GM12878 (cell line): ENCODE measurements around the gene AGRP. TPM values are rescaled to one million over a fixed set of nuclear protein-coding genes. Genes with fewer than 3 reads are reported as not detected.

Source experiments
- ATAC-seq: fragments of 200-7000 bp; cut with Tn5 transposase; 3 replicates; pipeline ENCODE4 v1.9.1; 2020; ENCODE audit warnings: mild to moderate bottlenecking, moderate library complexity
- BruUV-seq: library from RNA; stranded (reverse); fragments of 400-500 nt; replicated peaks from 2 replicates; lab custom pipeline; 2021; lab: Mats Ljungman, UMichigan
- CTCF ChIA-PET: fragments of 300-600 bp; sonication (Branson Sonifier 250); formaldehyde crosslinking; extraction: SDS; loops from one replicate; lab custom pipeline; 2021; ENCODE audit warnings: inconsistent platforms; lab: Yijun Ruan, JAX
- POLR2A ChIA-PET: fragments of 350-600 bp; formaldehyde crosslinking; extraction: SDS; loops from one replicate; lab custom pipeline; 2021; ENCODE audit warnings: inconsistent platforms; lab: Charles Lee
- RAD21 ChIA-PET: fragments of 300-600 bp; sonication (Branson Sonifier 250); formaldehyde crosslinking; loops from one replicate; lab custom pipeline; 2023; ENCODE audit warnings: antibody characterized with exemption; ENCODE audit not compliant: unreplicated experiment; lab: Charles Lee
- SMC1A ChIA-PET: fragments of 300-600 bp; sonication (Branson Sonifier 250); formaldehyde crosslinking; loops from one replicate; lab custom pipeline; 2023; ENCODE audit not compliant: unreplicated experiment, uncharacterized antibody; lab: Charles Lee
- DNase-seq: peaks from one replicate; pipeline ENCODE4 v3.0.0-alpha.2; 2011; ENCODE audit warnings: low read depth, low spot score
- FAIRE-seq: peaks from 3 replicates; lab custom pipeline; 2011; peaks lifted over from hg19 to GRCh38; lab: Jason Lieb, UNC
- H2AFZ ChIP-seq: 2 replicates; pipeline ENCODE4 v1.6.0; 2011; ENCODE audit warnings: low read depth, low read length, control low read depth; ENCODE audit not compliant: control insufficient read depth
- H3K27ac ChIP-seq: 2 replicates; pipeline ENCODE4 v1.5.1; 2011; ENCODE audit warnings: control low read depth; ENCODE audit not compliant: control insufficient read depth, insufficient read depth
- H3K27me3 ChIP-seq, 2 experiments: replicated peaks in 1 of 2; 2 replicates each; pipeline versions ENCODE4 v1.6.0 to v1.6.1; 2011; ENCODE audit warnings: low read length in 1 of 2; ENCODE audit not compliant: control insufficient read depth in 2 of 2, insufficient read depth in 2 of 2
- H3K36me3 ChIP-seq, 2 experiments: 2 replicates each; pipeline ENCODE4 v1.5.1; 2011; ENCODE audit warnings: low read length in 1 of 2; ENCODE audit not compliant: control insufficient read depth in 2 of 2, insufficient read depth in 2 of 2
- H3K4me1 ChIP-seq: 2 replicates; pipeline ENCODE4 v1.6.1; 2011; ENCODE audit warnings: mild to moderate bottlenecking, low read length, moderate library complexity, mixed read lengths; ENCODE audit not compliant: control insufficient read depth, insufficient read depth
- H3K4me2 ChIP-seq: 2 replicates; pipeline ENCODE4 v1.6.0; 2011; ENCODE audit warnings: control low read depth; ENCODE audit not compliant: control insufficient read depth, insufficient read depth
- H3K4me3 ChIP-seq: fragments of 200-600 bp; sonication (generic); 2 replicates; pipeline ENCODE4 v1.5.1; 2016
- H3K79me2 ChIP-seq: 2 replicates; pipeline ENCODE4 v1.6.0; 2011; ENCODE audit warnings: low read length; ENCODE audit not compliant: control insufficient read depth, insufficient read depth
- H3K9ac ChIP-seq: 2 replicates; pipeline ENCODE4 v1.8.0; 2011; ENCODE audit warnings: low read length, control low read depth, mixed read lengths; ENCODE audit not compliant: control insufficient read depth, insufficient read depth
- H3K9me3 ChIP-seq: replicated peaks from 3 replicates; pipeline ENCODE4 v1.5.1; 2011; ENCODE audit warnings: mild to moderate bottlenecking, low read length; ENCODE audit not compliant: control insufficient read depth, insufficient read depth
- H4K20me1 ChIP-seq: 2 replicates; pipeline ENCODE4 v1.6.0; 2011; ENCODE audit not compliant: control insufficient read depth, insufficient read depth
- BACH1 ChIP-seq: fragments of 450-650 bp; IDR thresholded peaks from 2 replicates; pipeline ENCODE4 v1.6.1; 2017; ENCODE audit warnings: mild to moderate bottlenecking, borderline replicate concordance
- MEF2B ChIP-seq: fragments of 450-650 bp; IDR thresholded peaks from 2 replicates; pipeline ENCODE4 v1.6.1; 2018; ENCODE audit warnings: mild to moderate bottlenecking, moderate library complexity; ENCODE audit not compliant: partially characterized antibody, poor library complexity, severe bottlenecking
- NR2C2 ChIP-seq: IDR thresholded peaks from 2 replicates; pipeline ENCODE4 v1.6.1; 2011; ENCODE audit warnings: borderline replicate concordance, low read depth; ENCODE audit not compliant: control insufficient read depth, insufficient read length
- NRF1 ChIP-seq: conservative IDR thresholded peaks from 2 replicates; pipeline ENCODE4 v1.6.1; 2011; ENCODE audit warnings: mild to moderate bottlenecking, low read depth, low read length, improper control_type of control experiment
- SMAD5 ChIP-seq: IDR thresholded peaks from 2 replicates; pipeline ENCODE4 v1.6.1; 2016; ENCODE audit warnings: antibody characterized with exemption, low read depth
- WGBS: methylation state at CpG from one replicate; pipeline ENCODE4 v1.1.6; 2016; ENCODE audit warnings: low lambda C conversion rate; ENCODE audit not compliant: insufficient replicate concordance, insufficient coverage; ENCODE audit errors: missing lambda C conversion rate; 5-methylcytosine and 5-hydroxymethylcytosine counted together
- in situ Hi-C: fragments of 300-500 bp; cut with MboI; formaldehyde crosslinking; loops from 9 replicates; pipeline ENCODE4 v1.14.3; 2018; ENCODE audit warnings: mixed read lengths
- intact Hi-C: fragments of 100-400 bp; cut with micrococcal nuclease; formaldehyde crosslinking; loops from one replicate; pipeline ENCODE4 v1.14.2; 2022; ENCODE audit not compliant: unreplicated experiment
- polyA plus RNA-seq, 11 experiments: library from polyadenylated mRNA; depleted of rRNA in 4 of 11; unstranded in 6 of 11; stranded (reverse) in 5 of 11; fragments of >200 nt; fragmentation: Nextera tagmentation in 4 of 11; fragmentation: Illumina TruSeq in 1 of 11; extraction: Ambion mirVana in 4 of 11; extraction: Trizol in 1 of 11; gene quantifications; 1 replicate in 1 of 11; 2 replicates in 10 of 11; pipeline versions ENCODE4 v1.2.1 to v1.2.3, GENCODE V29; 2011 to 2016; ENCODE audit warnings: inconsistent platforms in 2 of 11, missing spikeins in 2 of 11, low read depth in 1 of 11
- total RNA-seq, 4 experiments: library from RNA; depleted of rRNA in 3 of 4; stranded (reverse); fragments of >200 nt in 3 of 4; fragmentation: Illumina TruSeq in 1 of 4; extraction: Trizol in 1 of 4; gene quantifications; 2 replicates each; pipeline versions ENCODE4 v1.2.1 to v1.2.3, GENCODE V29; 2013 to 2021
- TF ChIP-seq, protein P1 (sequence below): IDR thresholded peaks from 2 replicates; pipeline ENCODE4 v1.6.1; 2011; ENCODE audit warnings: mild to moderate bottlenecking, low read depth, low read length, moderate library complexity; ENCODE audit not compliant: insufficient replicate concordance

Gene AGRP
- total and polyA plus RNA-seq, 10 of the 15 experiments (the other 5 are each of a cell fraction or from before 2014, with no cell fraction given) = 0.16 to 0.75 (median 0.53) TPM; not detected in 6

DNA sequence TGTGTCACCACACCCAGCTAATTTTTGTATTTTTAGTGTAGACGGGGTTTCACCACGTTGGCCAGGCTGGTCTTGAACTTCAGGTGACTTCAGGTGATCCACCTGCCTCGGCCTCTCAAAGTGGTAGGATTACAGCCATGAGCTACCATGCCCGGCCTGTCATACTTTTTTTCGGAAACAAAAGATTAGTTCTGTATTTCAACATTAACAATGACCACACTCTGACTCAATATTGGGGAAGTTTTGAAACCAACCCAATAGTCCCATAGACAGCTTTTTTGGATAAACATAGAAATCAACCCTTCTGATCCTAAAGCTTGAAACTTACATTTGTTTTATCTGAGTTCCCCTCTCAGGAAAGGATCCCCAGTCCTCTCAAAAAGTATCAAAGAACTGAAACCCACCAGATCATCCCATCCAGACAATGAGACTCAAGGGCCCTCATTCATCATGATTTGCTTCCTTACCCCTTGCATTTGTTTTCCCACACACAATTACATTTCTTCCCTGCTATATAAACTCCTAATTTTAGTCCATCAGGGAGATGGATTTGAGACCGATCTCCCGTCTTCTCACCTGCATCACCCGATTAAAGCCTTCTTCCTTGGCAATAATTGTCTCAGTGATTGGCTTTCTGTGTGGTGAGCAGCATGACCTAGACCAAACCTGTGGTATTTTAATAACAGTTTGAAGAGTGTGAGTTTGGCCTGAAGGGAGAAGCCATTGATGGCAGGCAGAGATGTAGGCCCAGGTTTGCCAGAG is 7.2 kb upstream of the AGRP start:
- ChIA-PET RAD21 (interaction anchor here (0.9 to 12.3 kb wide), 6 partner anchors 9 to 230 kb away, joined by 3 to 172 read pairs (median 6); partner anchors contain the start of genes AGRP and ATP6V0D1), CTCF (interaction anchor here (0.6 to 15.3 kb wide), 8 partner anchors 9 to 627 kb away, joined by 3 to 453 read pairs (median 10); partner anchors contain the start of genes ATP6V0D1, CARMIL2 and CTCF), SMC1A (interaction anchor here (0.9 to 6.2 kb wide), 12 partner anchors 8 to 155 kb away, joined by 3 to 92 read pairs (median 6); partner anchors contain the start of genes ATP6V0D1 and CARMIL2), POLR2A (interaction anchor here (0.6 to 3.6 kb wide), 6 partner anchors 10 to 550 kb away, joined by 3 to 42 read pairs (median 3); partner anchors contain the start of gene ATP6V0D1)
- WGBS = 89% methylated on average over 8 of the region's 8 CpGs
- no TSS peak for BruUV-seq
- no peak for ATAC-seq
- intact Hi-C loops (loop anchor here (5.0 kb wide), 1 partner anchor 177 kb away; the partner anchor contains the start of genes C16orf86 and ENKD1), in situ Hi-C loops (no loop called here)
- no peak overlapping the region for H3K4me2 ChIP-seq
- H3K9ac ChIP-seq = no peak overlapping the region
- no peaks in the 10 kb centered on the region for H4K20me1 ChIP-seq
- H3K27me3 ChIP-seq = no peaks in the 10 kb centered on the region
- no peak overlapping the region for H3K4me3 ChIP-seq
- H3K36me3 ChIP-seq = 0 out of 4 replicates have a peak, but pooled peaks cover 0 to 3% of the 10 kb centered on the region in 2 experiments
- H3K27ac ChIP-seq = no peak overlapping the region
- no peak for TF ChIP-seq BACH1
- TF ChIP-seq NR2C2 = no peak
- TF ChIP-seq SMAD5 = no peak
- TF ChIP-seq, protein P1, sequence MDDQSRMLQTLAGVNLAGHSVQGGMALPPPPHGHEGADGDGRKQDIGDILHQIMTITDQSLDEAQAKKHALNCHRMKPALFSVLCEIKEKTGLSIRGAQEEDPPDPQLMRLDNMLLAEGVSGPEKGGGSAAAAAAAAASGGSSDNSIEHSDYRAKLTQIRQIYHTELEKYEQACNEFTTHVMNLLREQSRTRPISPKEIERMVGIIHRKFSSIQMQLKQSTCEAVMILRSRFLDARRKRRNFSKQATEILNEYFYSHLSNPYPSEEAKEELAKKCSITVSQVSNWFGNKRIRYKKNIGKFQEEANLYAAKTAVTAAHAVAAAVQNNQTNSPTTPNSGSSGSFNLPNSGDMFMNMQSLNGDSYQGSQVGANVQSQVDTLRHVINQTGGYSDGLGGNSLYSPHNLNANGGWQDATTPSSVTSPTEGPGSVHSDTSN = no peak
- no peak for TF ChIP-seq NRF1
- no peak for TF ChIP-seq MEF2B
- no peak for FAIRE-seq
- H2AFZ ChIP-seq = no peak overlapping the region
- 0 out of 3 replicates have a peak, but pooled peaks cover 1% of the 10 kb centered on the region for H3K9me3 ChIP-seq
- no peak for DNase-seq
- H3K4me1 ChIP-seq = peaks cover 12% of the 10 kb centered on the region
- no peaks in the 10 kb centered on the region for H3K79me2 ChIP-seq
